SJSA1 (cell line): ENCODE data around the gene HSPG2. TPM values are rescaled to one million over a fixed set of nuclear protein-coding genes. Genes with fewer than 3 reads are reported as not detected.

Experiments used
- DNase-seq, 2 experiments: peaks; one replicate each; pipeline ENCODE4 v3.0.0-alpha.2; 2015 to 2020; ENCODE audit warnings: low spot score in 2 of 2, low read depth in 1 of 2
- H3K27ac ChIP-seq: fragments of 250-450 bp; sonication (Bioruptor Pico); 2 replicates; pipeline ENCODE4 v1.5.1; 2020; ENCODE audit warnings: mild to moderate bottlenecking, moderate library complexity
- H3K27me3 ChIP-seq: fragments of 250-450 bp; sonication (Bioruptor Pico); replicated peaks from 2 replicates; pipeline ENCODE4 v1.5.1; 2020; ENCODE audit warnings: mild to moderate bottlenecking, moderate library complexity
- H3K36me3 ChIP-seq: fragments of 250-450 bp; sonication (Bioruptor Pico); 2 replicates; pipeline ENCODE4 v1.5.1; 2020; ENCODE audit warnings: mild to moderate bottlenecking
- H3K4me1 ChIP-seq: fragments of 250-450 bp; sonication (Bioruptor Pico); replicated peaks from 2 replicates; pipeline ENCODE4 v1.6.1; 2021; ENCODE audit warnings: mild to moderate bottlenecking
- H3K4me3 ChIP-seq: fragments of 250-450 bp; sonication (Bioruptor Pico); 2 replicates; pipeline ENCODE4 v1.5.1; 2020; ENCODE audit warnings: mild to moderate bottlenecking
- H3K9me3 ChIP-seq: fragments of 250-450 bp; sonication (Bioruptor Pico); replicated peaks from 2 replicates; pipeline ENCODE4 v1.5.1; 2020; ENCODE audit warnings: mild to moderate bottlenecking
- total RNA-seq: library from RNA; depleted of rRNA; stranded (reverse); fragments of >200 nt; shearing (Covaris generic); gene quantifications from 2 replicates; pipeline ENCODE4 v1.2.3, GENCODE V29; 2014

HSPG2 gene
- total RNA-seq, 1 experiment from 2014 or later, result 62.3 TPM

GRCh38 chr1:21886486-21887215, 50.5 kb downstream of the HSPG2 start:
- no peak for DNase-seq
- Histone ChIP-seq H3K27me3 (no peaks in the 10 kb centered on the region), H3K36me3 (peaks cover 91% of the 10 kb centered on the region), H3K9me3 (no peaks in the 10 kb centered on the region), H3K4me3 (no peak overlapping the region), H3K4me1 (no peaks in the 10 kb centered on the region), H3K27ac (no peak overlapping the region)

DNA sequence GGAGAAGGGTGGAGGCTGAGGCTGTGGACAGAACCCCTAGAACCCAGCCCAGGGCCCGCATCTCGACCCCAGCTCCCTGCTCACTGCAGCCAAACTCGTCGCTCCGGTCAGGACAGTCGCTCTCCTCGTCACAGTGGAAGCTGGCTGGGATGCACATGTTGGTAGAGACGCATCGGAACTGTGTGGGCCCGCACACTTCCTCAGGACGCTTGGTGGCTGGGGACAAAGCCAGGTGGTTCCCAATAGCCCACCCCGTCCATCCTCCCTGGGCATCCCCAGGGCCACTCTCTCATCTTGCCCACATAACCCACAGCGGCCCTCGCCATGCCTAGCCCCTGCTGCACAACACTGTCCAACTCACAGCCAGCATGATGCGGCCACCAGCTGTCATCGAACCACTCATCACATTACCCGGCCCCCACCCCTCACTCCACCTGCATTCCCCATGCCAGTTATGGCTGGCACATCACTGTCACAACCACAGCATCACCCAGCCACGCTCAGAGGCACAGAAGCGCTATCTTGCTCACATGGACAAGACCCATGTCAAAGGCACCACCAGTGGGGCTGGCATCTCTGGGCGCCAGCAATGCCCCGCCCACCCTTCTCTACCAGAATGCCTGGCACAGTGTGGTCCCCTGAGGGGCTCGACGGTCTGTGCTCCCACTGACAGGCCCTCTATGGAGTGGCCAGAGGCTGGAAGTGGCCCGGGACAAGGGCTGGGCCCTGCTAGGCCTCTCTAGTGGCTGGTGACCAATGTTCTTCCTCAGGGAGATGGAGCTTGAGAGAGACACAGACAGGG, 51.7 kb downstream of the HSPG2 start:
- Histone ChIP-seq H3K9me3 (no peaks in the 10 kb centered on the region), H3K27me3 (no peaks in the 10 kb centered on the region), H3K4me3 (no peak overlapping the region), H3K4me1 (no peaks in the 10 kb centered on the region), H3K27ac (no peak overlapping the region), H3K36me3 (peaks cover 93% of the 10 kb centered on the region)
- DNase-seq, result no peak

DNA sequence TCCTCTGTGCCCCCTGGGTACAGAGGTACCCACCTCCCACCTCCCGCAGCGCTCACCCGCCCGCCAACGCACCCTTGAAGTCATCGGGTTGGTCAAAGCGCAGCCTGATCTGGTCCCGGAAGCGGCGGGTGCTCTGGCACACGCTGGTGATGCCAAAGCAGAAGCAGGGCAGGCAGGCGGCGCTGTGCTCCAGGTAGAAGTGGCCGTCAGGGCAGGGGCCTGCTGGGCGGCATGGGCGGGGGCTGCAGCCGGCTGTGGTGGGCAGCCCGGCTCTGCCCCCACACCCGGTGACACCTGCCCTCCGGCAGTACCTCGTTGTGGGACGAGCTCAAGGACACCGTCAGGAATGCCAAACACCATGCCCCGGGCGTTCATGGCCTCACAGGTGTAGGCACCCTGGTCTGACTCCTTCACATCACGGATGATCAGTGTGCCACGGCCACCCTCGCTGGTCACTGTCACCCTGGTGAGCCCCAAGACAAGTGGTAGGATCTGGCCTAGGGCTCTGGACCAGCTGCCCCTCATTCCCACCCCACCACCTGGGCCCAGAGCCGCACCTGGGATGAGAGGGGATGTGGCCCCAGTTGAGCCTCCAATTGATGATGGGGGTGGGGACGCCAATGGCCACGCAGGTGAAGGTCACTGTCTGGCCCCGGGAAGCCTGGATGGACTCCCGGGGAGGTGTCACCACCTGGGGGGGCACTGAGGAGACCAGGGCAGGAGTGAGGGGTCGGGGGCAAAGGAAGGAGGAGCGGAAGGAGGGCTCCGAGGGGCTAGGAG, 52.5 kb downstream of the HSPG2 start:
- Histone ChIP-seq H3K9me3 (no peaks in the 10 kb centered on the region), H3K4me1 (no peaks in the 10 kb centered on the region), H3K27ac (no peak overlapping the region), H3K4me3 (no peak overlapping the region), H3K36me3 (peaks cover 93% of the 10 kb centered on the region), H3K27me3 (no peaks in the 10 kb centered on the region)
- DNase-seq, result no peak

GRCh38 chr1:21882721-21883415, 54.2 kb downstream of the HSPG2 start:
- DNase-seq, result no peak
- H3K36me3 ChIP-seq, result peaks cover 89% of the 10 kb centered on the region

DNA sequence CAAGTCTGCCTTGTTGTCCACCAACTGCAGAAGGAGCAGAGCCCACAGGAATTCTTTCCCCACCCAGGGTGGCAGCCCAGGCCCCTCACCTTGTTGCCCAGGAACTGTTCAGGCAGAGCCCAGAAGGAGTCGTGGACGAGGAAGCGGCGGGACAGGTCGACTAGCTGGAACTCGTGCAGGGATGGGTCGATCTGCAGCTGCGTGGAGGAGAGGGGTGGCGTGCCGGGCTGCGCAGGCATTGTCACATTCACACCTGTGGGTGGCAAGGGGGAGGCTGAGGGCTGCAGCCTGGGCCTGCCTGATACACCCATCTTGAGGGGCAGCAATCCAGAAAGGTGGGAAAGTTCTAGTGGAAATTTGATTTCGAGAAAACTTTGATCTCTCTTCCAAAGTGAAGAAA, 55.9 kb downstream of the HSPG2 start:
- no peak for DNase-seq
- no peaks in the 10 kb centered on the region for H3K9me3 ChIP-seq
- H3K4me3 ChIP-seq, result no peak overlapping the region
- H3K36me3 ChIP-seq, result peaks cover 85% of the 10 kb centered on the region
- no peak overlapping the region for H3K27ac ChIP-seq
- H3K27me3 ChIP-seq, result no peaks in the 10 kb centered on the region
- no peaks in the 10 kb centered on the region for H3K4me1 ChIP-seq

More at GRCh38 chr1:21882721-21883415, 54.2 kb downstream of the HSPG2 start:
- H3K27me3 ChIP-seq, result no peaks in the 10 kb centered on the region
- H3K4me1 ChIP-seq, result no peaks in the 10 kb centered on the region
- H3K9me3 ChIP-seq, result no peaks in the 10 kb centered on the region
- no peak overlapping the region for H3K4me3 ChIP-seq
- H3K27ac ChIP-seq, result no peak overlapping the region

GRCh38 chr1:21880619-21880970, 56.5 kb downstream of the HSPG2 start:
- H3K27me3 ChIP-seq, result no peaks in the 10 kb centered on the region
- no peak overlapping the region for H3K27ac ChIP-seq
- no peak overlapping the region for H3K4me3 ChIP-seq
- H3K36me3 ChIP-seq, result peaks cover 85% of the 10 kb centered on the region
- H3K4me1 ChIP-seq, result no peaks in the 10 kb centered on the region
- DNase-seq, result no peak
- H3K9me3 ChIP-seq, result no peaks in the 10 kb centered on the region

GRCh38 chr1:21879928-21880618, 57.0 kb downstream of the HSPG2 start:
- Histone ChIP-seq H3K36me3 (peaks cover 85% of the 10 kb centered on the region), H3K4me3 (no peak overlapping the region)
- peak in 1 of 2 experiments; percentile 43 for DNase-seq

DNA sequence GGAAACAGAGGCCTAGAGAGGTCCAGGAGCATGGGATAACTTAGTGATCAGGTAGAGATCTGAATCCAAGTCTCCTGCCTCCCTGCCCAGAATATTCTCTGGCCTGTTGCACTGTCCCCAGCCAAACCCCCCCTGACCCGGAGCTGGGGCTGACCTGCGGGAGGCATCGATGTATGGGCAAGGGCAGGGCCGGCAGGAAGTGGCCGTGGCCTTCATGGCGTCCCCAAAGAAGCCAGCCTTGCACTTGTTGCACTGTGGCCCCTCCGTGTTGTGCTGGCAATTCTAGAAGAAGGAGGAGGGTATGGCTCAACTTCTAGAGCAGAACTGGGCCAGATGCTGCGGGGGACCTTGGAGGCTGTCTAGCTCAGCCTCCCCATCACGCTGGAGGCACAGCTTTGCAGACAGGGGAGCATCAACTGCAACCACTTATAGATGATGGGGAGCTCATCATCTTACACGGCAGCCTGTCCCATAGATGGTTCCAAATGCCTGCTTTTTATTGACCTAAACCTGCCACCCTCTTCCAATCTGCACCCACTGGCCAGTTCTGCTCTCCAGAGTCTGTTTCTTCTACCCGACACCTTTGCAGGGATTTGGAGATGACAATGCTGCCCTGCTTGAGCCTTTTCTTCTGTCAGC, 58.2 kb downstream of the HSPG2 start:
- Histone ChIP-seq H3K36me3 (peaks cover 85% of the 10 kb centered on the region), H3K27ac (no peak overlapping the region), H3K4me3 (no peak overlapping the region), H3K4me1 (no peaks in the 10 kb centered on the region), H3K27me3 (no peaks in the 10 kb centered on the region), H3K9me3 (no peaks in the 10 kb centered on the region)
- no peak for DNase-seq

More at GRCh38 chr1:21879928-21880618, 57.0 kb downstream of the HSPG2 start:
- Histone ChIP-seq H3K27ac (no peak overlapping the region), H3K9me3 (no peaks in the 10 kb centered on the region), H3K4me1 (no peaks in the 10 kb centered on the region), H3K27me3 (no peaks in the 10 kb centered on the region)

DNA sequence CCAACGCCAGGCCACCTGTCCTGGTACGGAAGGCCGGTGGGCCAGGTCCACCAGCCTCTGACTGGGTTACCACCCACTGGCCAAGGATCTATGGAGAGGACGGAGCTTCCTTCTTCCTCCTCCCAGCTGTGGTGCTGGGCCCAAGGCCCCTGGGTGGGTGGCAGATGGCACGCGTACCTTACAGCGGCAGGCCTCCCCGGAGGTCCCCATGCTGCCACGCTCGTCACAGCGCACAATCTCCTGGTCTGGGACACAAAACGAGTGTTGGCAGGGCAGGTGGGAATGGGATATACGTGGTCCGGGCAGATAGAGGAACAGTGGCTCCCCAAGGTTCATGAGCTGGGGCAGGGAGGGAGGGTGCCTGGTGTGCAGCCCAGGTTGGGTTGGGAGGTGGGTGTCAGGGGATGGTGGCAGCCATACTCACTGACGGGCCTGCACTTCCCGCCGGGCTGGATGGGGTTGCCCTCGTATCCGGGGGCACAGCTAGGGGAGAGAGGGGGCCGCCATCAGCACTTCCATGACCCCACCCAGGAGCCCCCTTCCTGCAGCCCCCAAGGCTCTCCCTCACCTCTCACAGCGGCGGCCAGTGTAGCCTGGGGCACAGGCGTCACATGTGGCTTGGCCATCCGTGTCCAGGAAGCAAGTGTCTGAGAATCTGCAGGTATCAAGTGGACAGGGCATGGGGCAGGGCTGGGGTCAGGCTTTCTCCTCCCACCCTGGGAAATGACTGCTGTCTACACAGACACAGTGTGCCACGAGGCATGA, 58.9 kb downstream of the HSPG2 start:
- no peaks in the 10 kb centered on the region for H3K9me3 ChIP-seq
- H3K36me3 ChIP-seq, result peaks cover 85% of the 10 kb centered on the region
- no peak overlapping the region for H3K4me3 ChIP-seq
- peak in 1 of 2 experiments; percentile 38 for DNase-seq
- no peaks in the 10 kb centered on the region for H3K4me1 ChIP-seq
- H3K27me3 ChIP-seq, result no peaks in the 10 kb centered on the region
- H3K27ac ChIP-seq, result no peak overlapping the region

GRCh38 chr1:21876267-21876666, 60.8 kb downstream of the HSPG2 start:
- Histone ChIP-seq H3K27me3 (no peaks in the 10 kb centered on the region), H3K4me3 (no peak overlapping the region), H3K36me3 (peaks cover 85% of the 10 kb centered on the region), H3K4me1 (no peaks in the 10 kb centered on the region), H3K9me3 (no peaks in the 10 kb centered on the region), H3K27ac (no peak overlapping the region)
- DNase-seq, result no peak

DNA sequence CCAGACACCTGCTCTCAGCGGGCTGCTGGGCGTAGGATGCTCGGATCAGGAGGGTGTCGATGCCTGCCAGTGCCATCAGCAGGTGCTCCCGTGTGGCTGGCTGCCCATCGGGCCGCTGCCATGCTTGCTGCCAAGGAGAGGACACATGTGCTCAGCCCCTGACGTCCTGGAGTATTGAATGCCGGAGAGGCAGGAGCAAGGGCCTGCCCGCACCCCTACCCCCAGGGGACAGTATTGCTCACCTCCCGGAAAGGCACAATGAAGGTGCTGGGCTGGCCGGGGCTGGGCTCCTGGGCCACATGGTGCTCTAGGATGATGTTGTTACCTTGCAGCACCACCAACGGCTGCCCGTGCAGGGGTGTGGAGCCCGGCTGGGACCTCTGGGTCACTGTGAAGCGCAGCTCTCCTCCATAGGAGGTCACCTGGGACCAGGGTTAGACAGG, 61.5 kb downstream of the HSPG2 start:
- no peaks in the 10 kb centered on the region for H3K27me3 ChIP-seq
- no peak for DNase-seq
- no peak overlapping the region for H3K4me3 ChIP-seq
- no peak overlapping the region for H3K27ac ChIP-seq
- no peaks in the 10 kb centered on the region for H3K9me3 ChIP-seq
- peaks cover 83% of the 10 kb centered on the region for H3K36me3 ChIP-seq
- H3K4me1 ChIP-seq, result peaks cover 2% of the 10 kb centered on the region
